Lower leg skin (tissue), 3 donors: ENCODE measurements around the gene HNRNPA1L2.

Experiments
- CTCF ChIP-seq, 3 donors: fragments of 450-650 bp; IDR thresholded peaks; one replicate each; pipeline ENCODE4 v1.5.1; 2016; ENCODE audit warnings: antibody characterized with exemption in 3 of 3, mild to moderate bottlenecking in 3 of 3, moderate library complexity in 2 of 3
- POLR2A ChIP-seq, 2 donors: fragments of 450-650 bp; IDR thresholded peaks; one replicate each; pipeline ENCODE4 v1.6.1; 2016 to 2017; ENCODE audit warnings: antibody characterized with exemption in 2 of 2, mild to moderate bottlenecking in 1 of 2, moderate library complexity in 1 of 2

DNA sequence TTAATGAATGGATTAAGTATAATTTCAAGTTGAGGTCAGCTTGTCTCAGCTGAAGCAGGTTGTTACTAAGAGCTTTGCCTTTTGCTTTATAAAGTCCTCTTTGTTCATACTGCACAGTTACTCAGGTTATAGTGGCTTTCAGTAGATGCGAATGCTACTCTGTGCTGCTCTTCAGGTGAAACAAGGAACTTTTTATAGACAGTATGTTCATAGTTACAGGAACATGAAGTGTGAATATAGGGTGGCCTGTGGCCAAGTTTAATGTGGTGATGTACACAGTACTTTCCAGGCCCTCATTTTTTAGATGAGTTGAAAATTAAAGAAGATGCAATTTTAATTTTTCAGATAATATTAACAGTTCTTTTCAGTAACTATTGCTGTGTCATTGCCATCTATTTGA is 31.2 kb downstream of the HNRNPA1L2 start:
- TF ChIP-seq CTCF (IDR thresholded peaks at IDR 0.05) (no peak), POLR2A (IDR thresholded peaks at IDR 0.05) (no peak)
